Stromal cell of bone marrow (primary cell): Measurements from ENCODE around the gene SDK1.
A peak's percentile ranks its signal among the peaks of the same experiment; 100 is the strongest.
"Not testable (repeated sequence)": the region's sequence is repeated elsewhere in the genome, so short reads cannot be mapped to it uniquely, and the experiment has no call there.

Experiments used
- DNase-seq: peaks from one replicate; pipeline ENCODE4 v3.0.0-alpha.2; 2012; ENCODE audit warnings: low read depth

SDK1 gene

GRCh38 chr7:3916146-3916545 is 615.1 kb downstream of the SDK1 start:
- no peak for DNase-seq

DNA sequence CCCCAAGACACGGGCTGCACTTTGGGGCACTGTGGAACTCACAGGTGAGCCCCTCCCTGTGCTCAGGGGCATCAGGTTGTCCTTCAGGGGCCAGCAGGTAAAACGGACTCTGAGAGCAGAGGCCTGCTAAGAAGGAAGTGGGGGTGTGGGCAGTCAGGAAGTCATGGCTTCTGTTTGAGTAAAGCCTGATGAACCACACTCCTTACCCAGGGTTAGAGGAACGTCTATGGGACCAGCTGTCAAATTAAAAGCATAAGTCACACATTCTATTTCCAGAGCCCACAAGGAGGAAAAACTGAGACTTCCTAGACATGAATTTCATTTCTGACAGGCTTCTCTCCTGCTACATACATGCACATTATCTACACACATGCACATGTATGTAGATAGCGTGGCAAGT is 616.4 kb downstream of the SDK1 start:
- no peak for DNase-seq

DNA sequence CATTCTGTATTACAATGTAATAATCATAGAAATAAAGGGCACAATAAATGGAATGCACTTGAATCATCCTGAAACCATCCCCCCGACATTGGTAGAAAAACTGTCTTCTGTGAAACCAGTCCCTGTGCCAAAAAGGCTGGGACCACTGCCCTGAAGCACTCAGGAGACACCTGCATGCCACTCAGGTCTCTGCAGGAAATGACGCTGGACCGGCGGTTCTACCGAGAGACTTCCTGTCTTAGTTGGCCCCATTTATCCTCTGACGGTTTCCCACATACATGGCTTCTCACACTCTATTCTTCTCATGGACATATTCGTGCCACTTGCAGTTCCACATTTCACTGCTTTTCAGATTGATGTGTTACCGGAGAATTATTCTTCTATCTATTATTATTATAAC is 617.5 kb downstream of the SDK1 start:
- no peak for DNase-seq

GRCh38 chr7:3922175-3922635 is 621.2 kb downstream of the SDK1 start:
- DNase-seq: peak; percentile 82

DNA sequence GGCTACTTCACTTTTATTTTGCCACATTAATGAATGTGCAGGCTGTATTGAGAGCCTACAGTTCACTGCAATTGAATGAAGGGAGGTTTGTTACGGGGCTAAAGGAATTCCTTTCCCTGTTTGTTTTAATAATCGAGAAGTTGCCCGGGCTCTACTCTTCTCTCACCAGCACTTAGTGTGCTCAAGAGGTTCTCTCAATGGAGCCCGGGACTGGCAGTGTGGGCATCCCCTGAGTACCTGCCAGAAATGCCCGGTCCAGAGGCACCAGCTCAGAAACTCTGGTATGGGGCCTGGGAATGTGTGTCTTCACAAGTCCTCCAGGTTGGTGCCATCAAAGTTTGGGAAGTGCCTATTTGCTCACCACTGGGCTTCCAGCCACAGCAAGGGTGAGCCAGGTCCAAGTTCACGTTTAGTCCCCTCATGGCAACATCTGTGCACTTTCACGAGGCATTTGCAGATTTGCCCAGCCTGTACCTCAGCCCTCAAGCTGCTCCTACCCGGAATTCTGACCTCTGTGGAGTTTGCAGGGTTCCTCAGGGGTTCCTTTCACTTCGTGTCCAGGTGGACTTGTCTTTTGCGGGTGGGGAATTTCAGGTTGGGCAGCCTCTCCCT is 622.4 kb downstream of the SDK1 start:
- DNase-seq: no peak

- no peak for DNase-seq
Observed at GRCh38 chr7:3924277-3924676, 623.2 kb downstream of the SDK1 start.

- DNase-seq: no peak
Observed at GRCh38 chr7:3927446-3928110, 626.5 kb downstream of the SDK1 start.

GRCh38 chr7:3928727-3929515 is 627.9 kb downstream of the SDK1 start:
- DNase-seq: no peak

DNA sequence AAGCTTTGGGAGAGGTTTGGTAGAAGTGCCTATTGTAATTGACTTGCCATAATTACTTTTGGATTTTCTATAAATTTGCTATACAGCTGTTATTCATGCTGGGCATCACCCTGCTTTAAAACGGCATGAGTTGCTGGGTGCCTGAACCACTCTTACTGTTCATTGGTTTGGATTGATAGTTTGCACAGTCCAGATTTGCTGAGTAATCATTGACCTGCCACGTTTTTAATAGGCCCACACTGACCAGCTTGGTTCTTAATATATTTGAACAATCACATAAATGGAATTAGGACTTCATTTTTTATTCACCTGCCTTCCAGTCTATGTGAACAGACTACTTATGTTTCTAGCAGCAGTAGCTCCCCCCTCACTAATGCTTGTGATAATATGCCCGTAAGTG is 630.8 kb downstream of the SDK1 start:
- DNase-seq: no peak

- no peak for DNase-seq
Observed at GRCh38 chr7:3937146-3937545, 636.1 kb downstream of the SDK1 start.

DNA sequence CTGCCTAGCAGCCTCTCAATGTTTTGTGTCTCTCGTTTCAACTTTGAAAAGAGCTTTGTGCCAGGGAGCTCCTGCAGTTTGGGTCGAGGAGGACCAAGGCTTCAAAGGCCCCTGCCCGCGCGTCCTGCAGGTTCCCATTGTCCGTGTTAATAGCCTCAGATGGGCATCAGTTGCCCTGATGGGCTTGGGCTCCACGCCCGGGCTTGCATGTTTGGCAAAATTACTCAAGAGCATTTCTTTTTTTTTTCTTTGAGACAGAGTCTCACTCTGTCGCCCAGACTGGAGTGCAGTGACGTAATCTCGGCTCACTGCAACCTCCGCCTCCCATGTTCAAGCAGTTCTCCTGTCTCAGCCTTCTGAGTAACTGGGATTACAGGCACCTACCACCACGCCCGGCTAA is 636.6 kb downstream of the SDK1 start:
- DNase-seq: no peak

DNA sequence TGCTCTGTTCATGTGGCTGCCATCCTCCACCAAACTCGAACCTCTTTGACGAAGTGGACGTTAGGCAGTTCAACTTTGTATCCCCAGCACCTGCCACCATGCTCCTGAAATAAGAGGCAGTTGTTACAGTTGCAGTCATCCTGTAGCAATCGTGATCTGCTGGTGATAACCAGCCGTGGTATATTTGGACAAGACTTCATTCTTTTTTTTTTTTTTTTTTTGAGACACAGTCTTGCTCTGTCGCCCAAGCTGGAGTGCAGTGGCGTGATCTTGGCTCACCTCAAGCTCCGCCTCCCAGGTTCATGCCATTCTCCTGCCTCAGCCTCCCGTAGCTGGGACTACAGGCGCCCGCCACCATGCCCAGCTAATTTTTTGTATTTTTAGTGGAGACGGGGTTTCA is 640.7 kb downstream of the SDK1 start:
- not testable (repeated sequence) for DNase-seq

DNA sequence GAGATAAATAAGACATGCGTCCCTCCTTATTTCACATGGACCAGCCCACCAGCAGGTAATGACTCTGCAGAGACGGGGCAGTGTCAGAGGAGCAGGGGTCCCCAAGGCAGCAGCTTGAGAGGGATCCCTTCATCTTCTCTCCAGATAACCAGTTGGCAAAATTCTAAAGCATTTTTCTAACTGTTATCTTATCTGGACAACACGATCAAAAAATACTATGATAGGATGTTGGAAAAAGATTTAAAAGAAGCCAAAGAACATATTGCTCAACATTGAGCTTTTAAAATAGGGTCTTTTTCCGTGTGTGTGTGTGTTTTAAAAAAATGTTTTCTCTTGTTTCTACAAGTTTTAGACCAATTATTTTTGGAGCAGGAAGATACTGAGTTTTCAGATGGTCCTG is 641.2 kb downstream of the SDK1 start:
- no peak for DNase-seq

DNA sequence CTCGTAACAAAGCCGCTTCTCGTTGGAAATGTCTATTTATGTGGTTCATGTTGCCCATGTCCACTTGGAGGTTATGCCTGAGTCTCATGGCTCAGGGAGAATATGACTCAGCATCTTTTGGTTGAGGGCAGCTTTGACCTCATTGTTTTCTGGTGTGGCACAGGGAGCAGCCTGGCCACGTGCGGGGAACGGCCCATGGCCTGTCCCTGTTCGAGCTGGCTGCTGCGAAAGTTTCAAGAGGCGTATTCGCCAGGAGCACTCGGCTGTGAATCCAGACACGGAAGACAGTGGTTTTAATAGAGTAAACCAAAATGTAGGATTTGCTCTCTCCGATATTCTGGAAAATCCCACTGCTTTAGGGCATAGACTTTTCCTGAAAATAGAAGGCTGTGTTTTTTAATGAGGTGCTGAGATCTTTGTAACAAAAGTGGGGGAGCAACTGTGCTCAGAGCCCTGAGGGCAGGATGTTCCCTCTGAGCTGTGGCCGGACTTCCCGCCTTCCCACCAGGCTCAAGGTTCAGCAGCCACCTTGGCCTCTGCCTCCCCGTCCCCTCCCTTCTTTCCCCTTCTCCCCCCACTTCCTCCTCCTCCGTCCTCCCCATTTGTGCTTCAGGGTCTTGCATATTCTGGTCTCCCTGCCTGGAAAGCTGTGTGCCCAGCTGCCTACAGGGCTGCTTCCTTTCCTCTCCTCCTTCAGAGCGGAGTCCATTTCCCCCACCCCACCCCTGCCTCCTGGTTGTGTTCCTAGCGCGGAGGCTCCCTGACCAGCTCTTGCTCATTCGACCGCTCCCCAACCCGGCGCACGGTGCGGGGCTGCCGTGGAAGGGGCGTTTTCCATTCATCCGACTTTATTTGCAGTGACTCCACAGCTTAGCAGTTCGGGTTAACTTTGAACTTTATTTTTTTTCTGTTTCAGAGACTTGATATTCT is 642.0 kb downstream of the SDK1 start:
- peak; percentile 9 for DNase-seq

DNA sequence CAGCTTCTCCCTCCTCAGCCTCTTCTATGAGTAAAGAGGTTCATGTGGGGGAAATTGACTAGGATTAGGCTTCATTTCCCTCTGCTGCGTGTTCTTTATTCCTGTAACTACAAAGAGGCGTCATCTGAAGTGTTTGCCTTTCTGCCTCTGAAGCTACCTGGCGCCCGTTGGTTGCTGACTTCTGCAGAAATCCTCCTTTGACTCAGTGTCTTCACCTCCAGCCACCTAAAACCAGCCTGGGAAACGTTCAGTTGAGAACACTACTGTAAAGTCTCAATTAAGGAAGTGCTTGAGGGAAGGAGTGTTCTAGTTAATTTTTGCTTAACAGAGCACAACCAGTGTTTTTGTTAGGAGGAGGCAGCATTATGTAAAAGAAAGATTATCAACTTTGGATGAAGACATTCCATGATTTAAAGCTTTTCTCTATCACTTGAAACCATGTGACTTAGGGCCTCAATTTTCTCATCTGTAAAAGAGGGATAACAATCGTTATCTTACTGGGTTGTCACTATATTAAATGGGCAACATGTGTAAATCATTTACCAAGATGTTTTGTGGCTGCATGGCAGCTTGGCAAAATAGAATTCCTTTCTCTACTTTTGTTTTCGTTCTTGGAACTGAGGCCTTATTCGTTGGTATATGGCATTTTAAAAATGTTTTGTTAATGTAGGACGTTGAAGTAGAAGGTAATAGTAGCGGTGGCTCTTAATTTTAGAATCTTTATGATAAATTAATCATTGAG is 642.9 kb downstream of the SDK1 start:
- DNase-seq: no peak

DNA sequence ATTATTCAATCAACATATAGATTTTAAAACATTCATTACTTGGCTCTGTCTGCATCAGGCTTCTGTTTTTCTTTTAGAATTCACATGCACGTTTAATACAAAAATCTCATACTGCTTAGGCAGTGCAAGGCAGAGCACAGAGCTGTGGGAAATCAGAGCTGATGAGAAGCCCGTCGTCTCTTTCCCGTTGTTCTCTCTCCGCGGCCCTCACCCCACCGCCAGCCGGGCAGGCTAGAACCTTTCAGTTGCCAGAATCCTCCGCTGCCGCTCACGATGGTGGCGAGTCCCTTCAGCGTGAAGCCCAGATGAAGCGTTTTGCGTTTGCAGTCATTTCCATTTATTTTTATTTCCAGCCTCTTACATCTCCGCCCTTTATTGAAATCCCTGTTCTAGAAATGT is 648.2 kb downstream of the SDK1 start:
- DNase-seq: no peak

DNA sequence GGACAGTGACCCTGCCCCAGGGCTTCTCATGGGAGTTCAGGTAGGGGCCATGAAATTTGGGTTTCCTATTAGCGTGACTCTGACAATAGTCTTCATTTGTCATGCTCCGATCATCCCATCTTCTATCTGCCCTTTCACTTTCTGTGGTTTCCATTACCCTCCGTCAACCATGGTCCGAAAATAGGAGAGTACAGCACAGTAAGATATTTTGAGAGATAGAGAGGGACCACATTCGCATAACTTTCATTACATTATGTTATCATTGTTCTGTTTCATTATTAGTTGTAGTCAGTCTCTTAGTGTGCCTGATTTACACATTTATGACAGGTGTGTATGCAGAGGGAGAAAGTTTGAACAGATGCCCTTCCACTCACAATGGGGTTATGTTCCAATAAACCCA is 649.2 kb downstream of the SDK1 start:
- no peak for DNase-seq

- DNase-seq: no peak
Observed at GRCh38 chr7:3951316-3952055, 650.4 kb downstream of the SDK1 start.

GRCh38 chr7:3953133-3953532 is 652.1 kb downstream of the SDK1 start:
- no peak for DNase-seq

DNA sequence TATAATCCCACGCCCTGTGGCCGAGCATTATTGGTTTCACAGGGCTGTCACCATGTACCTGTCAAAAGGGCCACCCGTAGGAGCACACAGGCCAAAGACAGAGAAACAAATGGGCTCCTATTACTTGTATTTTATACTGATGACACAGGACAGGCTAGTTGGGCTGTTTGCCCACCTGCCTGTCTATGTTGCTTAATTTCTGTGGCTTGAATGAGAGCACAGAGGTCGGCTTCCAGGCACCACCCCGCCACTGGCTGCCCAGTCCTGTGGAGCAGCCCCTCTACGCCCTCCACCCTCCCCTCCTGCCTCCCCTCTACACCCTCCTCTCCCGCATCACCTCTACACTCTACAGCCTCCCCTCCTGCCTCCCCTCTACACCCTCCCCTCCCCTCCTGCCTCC is 652.9 kb downstream of the SDK1 start:
- no peak for DNase-seq

DNA sequence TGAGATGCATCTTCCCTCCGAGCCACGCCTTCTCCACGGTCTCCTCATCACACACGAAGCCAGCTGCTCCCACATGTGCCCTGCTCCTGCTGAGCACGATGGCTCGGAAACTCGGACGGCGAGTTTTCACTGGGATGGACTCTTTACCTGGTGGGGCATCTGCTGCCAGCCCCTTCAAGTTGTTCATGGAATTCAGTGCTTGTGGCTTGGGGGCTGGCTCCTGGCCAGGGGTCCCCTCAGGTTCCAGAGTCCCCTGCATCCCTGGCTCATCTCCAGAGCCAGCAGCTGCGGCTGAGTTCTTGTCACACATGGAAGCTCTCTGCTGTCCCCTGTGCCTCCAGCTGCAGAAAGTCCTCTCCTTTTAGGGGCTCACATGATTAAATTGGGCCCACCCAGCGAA is 654.0 kb downstream of the SDK1 start:
- no peak for DNase-seq
